BLaER1 treated with 17β-estradiol and CSF1 and Interleukin-3, amounts not matched to agents 10 nM and 100 nM (cell line): ENCODE measurements around the gene SLC28A1.

Experiments
- H3K27ac ChIP-seq, 11 experiments: shearing (Covaris generic); formaldehyde crosslinking; 2 replicates each; pipeline ENCODE4 v1.8.1; 2022
- H3K27me3 ChIP-seq, 11 experiments: shearing (Covaris generic); formaldehyde crosslinking; 2 replicates each; pipeline ENCODE4 v1.8.1; 2022
- H3K36me3 ChIP-seq, 11 experiments: shearing (Covaris generic); formaldehyde crosslinking; 2 replicates each; pipeline ENCODE4 v1.8.1; 2022
- H3K4me1 ChIP-seq, 10 experiments: shearing (Covaris generic); formaldehyde crosslinking; 2 replicates each; pipeline ENCODE4 v1.8.1; 2022
- H3K4me2 ChIP-seq, 11 experiments: shearing (Covaris generic); formaldehyde crosslinking; 2 replicates each; pipeline ENCODE4 v1.8.1; 2022
- H3K4me3 ChIP-seq, 10 experiments: shearing (Covaris generic); formaldehyde crosslinking; 2 replicates each; pipeline ENCODE4 v1.8.1; 2022
- H3K9ac ChIP-seq, 11 experiments: shearing (Covaris generic); formaldehyde crosslinking; 2 replicates each; pipeline ENCODE4 v1.8.1; 2022
- H3K9me3 ChIP-seq, 11 experiments: shearing (Covaris generic); formaldehyde crosslinking; replicated peaks in 1 of 11; 2 replicates each; pipeline ENCODE4 v1.8.1; 2022
- H4K20me1 ChIP-seq, 11 experiments: shearing (Covaris generic); formaldehyde crosslinking; 2 replicates each; pipeline ENCODE4 v1.8.1; 2022
- Cebpa-rat ChIP-seq, 11 experiments: shearing (Covaris generic); IDR thresholded peaks; 2 replicates each; pipeline ENCODE4 v1.8.1; 2022

The SLC28A1 gene

DNA sequence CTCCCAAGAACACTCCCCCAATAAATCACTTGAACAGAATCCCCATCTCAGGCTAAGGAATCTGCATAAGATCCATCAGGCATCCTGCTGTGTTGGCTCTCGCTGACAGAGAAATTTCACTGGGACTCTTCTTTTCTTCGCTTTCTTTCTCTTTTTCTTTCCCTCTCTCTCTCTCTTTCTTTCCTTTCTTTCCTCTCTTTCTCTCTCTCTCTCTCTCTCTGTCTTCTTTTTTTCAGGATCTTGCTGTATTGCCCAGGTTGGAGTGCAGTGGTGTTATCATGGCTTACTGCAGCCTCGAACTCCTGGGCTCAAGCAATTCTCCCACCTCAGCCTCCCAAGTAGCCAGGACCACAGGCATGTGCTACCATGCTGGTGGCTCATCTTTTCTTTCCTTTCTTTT, 4.5 kb upstream of the SLC28A1 start:
- H3K9me3 ChIP-seq: no peaks in the 10 kb centered on the region
- no peaks in the 10 kb centered on the region for H4K20me1 ChIP-seq
- peaks cover 5 to 8% (median 6%) of the 10 kb centered on the region in 10 experiments; a peak in 11 of 20 replicates for H3K4me1 ChIP-seq
- no peaks in the 10 kb centered on the region for H3K36me3 ChIP-seq
- no peak overlapping the region for H3K4me3 ChIP-seq
- H3K27ac ChIP-seq: no peak overlapping the region
- no peak overlapping the region for H3K9ac ChIP-seq
- no peaks in the 10 kb centered on the region for H3K27me3 ChIP-seq
- TF ChIP-seq Cebpa-rat (IDR thresholded peaks at IDR 0.05): no peak
- no peak overlapping the region for H3K4me2 ChIP-seq

DNA sequence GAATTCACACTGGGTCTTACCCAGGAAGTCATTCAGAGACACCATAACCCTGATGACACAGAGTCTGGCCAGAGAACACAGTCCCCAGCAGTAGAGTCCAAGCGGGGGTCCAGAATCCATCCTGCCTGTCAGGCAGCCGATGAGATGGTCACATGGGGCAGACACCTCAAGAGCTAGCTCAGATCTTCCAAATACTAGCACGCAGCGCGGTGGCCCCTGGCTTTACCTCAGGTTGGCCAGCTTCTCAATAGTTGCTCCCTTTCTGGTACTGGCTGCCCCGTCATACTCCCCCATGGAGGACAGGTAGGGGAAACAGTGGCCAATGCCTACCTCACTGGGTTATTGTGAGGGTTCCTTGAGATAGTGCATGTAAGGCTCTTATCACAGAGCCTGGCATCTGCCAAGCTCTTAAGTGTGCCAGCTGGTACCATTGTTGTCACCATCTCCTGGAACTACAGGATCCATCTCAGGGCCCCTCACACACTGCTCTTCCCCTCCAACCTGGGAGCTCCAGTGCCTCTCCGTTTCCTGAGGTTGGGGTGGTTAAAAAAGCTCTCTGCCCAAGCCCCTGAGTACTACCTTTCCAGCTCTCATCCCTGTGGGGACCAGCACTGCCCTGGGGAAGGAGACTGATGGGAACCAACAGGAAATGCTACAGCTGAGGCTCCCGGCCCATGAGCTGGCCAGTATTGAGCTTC, 3.5 kb upstream of the SLC28A1 start:
- TF ChIP-seq Cebpa-rat (IDR thresholded peaks at IDR 0.05): no peak
- H3K4me3 ChIP-seq: no peak overlapping the region
- no peak overlapping the region for H3K9ac ChIP-seq
- no peak overlapping the region for H3K27ac ChIP-seq
- no peak overlapping the region for H3K4me2 ChIP-seq
- H3K9me3 ChIP-seq: no peaks in the 10 kb centered on the region
- H3K27me3 ChIP-seq: no peaks in the 10 kb centered on the region
- H3K36me3 ChIP-seq: no peaks in the 10 kb centered on the region
- H3K4me1 ChIP-seq: peaks cover 5 to 8% (median 6%) of the 10 kb centered on the region in 10 experiments; a peak in 11 of 20 replicates
- no peaks in the 10 kb centered on the region for H4K20me1 ChIP-seq

DNA sequence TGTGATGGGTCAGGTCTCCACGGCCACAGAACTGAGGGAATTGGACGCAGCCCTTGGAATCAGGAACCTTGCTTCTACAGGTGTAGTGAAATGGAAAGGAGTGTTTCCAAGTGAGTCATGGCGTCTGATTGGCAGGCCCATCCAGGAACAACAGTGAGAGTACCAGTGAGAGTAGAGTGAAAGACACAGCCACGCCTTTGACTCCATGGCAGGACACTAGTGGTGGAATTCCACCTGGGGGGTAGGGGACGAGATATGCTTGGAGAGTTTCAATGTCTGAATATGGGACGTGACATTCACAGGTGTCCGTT, 3.0 kb upstream of the SLC28A1 start:
- TF ChIP-seq Cebpa-rat (IDR thresholded peaks at IDR 0.05): no peak
- H3K4me1 ChIP-seq: peaks cover 5 to 8% (median 6%) of the 10 kb centered on the region in 10 experiments; a peak in 11 of 20 replicates
- H3K36me3 ChIP-seq: no peaks in the 10 kb centered on the region
- no peak overlapping the region for H3K4me3 ChIP-seq
- H4K20me1 ChIP-seq: no peaks in the 10 kb centered on the region
- no peaks in the 10 kb centered on the region for H3K9me3 ChIP-seq
- H3K9ac ChIP-seq: no peak overlapping the region
- H3K27me3 ChIP-seq: no peaks in the 10 kb centered on the region
- H3K4me2 ChIP-seq: no peak overlapping the region
- H3K27ac ChIP-seq: no peak overlapping the region

DNA sequence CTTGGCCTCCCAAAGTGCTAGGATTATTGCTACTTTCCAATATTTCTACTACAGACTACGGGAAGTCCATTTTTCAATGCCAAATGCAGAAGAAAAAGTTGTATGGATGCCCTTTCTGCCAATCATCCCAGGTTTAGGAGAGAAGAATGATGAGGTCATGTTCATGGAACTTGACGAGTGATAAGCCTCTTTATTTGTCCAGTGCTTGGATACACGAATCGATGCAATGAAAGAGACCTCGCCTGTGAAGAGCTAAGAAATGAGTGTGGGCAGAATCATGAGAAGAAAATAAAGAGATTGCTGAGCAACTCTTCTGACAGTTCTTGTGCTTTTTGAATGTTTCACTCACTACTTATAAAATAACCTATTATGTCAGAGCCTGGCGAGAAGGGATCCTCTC, 996 bp upstream of the SLC28A1 start:
- no peak overlapping the region for H3K9ac ChIP-seq
- H3K9me3 ChIP-seq: no peaks in the 10 kb centered on the region
- H4K20me1 ChIP-seq: no peaks in the 10 kb centered on the region
- no peak overlapping the region for H3K4me2 ChIP-seq
- H3K4me3 ChIP-seq: no peak overlapping the region
- no peaks in the 10 kb centered on the region for H3K27me3 ChIP-seq
- TF ChIP-seq Cebpa-rat (IDR thresholded peaks at IDR 0.05): no peak
- no peak overlapping the region for H3K27ac ChIP-seq
- peaks cover 0 to 5% (median 0%) of the 10 kb centered on the region in 10 experiments; a peak in 1 of 20 replicates for H3K4me1 ChIP-seq
- H3K36me3 ChIP-seq: no peaks in the 10 kb centered on the region

DNA sequence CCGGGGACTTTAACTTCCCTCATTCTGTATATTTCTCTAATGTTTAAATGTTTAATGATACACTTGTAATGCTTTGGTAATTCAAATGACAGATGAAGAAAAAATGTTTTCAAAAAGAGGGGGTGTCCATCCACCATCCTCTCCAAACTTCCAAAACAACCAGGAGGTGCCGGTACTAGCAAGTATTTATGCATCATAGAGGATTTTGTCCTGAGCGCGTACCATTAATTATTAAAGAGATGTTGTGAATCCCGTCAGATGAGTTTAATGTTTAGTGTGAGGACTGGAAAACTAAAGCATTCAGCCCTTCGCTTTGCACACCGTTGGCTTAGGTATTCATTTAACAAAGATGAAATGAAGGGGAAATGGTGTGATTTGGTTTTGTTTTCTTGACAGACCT, 1.3 kb downstream of the SLC28A1 start:
- Histone ChIP-seq H3K9me3 (peaks cover 0 to 3% (median 0%) of the 10 kb centered on the region in 11 experiments; a peak in 1 of 22 replicates), H4K20me1 (no peaks in the 10 kb centered on the region), H3K27me3 (no peaks in the 10 kb centered on the region), H3K36me3 (no peaks in the 10 kb centered on the region), H3K9ac (no peak overlapping the region), H3K4me3 (no peak overlapping the region), H3K4me2 (no peak overlapping the region), H3K4me1 (peaks cover 0 to 6% (median 0%) of the 10 kb centered on the region in 10 experiments; a peak in 4 of 20 replicates), H3K27ac (no peak overlapping the region)
- no peak for TF ChIP-seq Cebpa-rat (IDR thresholded peaks at IDR 0.05)

DNA sequence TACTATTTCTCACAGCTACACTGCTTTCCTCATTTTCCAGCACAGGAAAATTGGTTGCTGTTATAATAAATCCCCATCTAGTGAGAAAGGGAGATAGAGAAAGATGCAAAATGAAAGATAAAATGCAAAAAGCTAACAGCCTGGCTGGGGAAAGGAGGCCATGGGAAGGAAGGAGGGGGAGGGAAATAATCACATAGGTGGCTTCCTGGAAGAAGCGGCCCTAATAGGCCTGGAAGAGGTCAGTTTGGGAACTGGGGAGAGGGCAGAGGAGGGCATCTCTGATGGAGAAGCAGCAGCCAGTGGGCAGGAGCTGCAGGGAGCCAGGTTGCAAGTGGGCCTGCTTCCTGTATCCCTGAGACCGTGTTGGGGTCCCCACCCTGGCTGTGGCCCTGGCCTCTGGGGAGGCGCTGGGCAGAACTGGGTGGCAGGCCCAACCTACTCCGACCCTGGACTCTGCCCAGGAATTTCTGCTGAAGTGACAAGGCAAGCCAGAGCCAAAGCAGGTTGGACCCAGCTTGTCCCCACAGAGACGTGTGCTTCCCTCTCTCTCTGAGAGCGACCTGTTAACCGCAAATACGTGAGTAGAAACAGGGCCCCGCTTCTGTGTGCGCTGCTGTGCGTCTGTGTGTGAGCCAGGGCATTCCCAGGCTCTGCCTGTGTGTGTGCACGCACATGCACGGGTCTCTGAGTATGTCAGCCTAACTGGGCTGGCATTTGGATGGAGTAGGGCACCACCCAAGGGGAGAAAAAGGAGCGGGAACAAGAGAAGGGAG, 1.9 kb downstream of the SLC28A1 start:
- Histone ChIP-seq H4K20me1 (no peaks in the 10 kb centered on the region), H3K9ac (no peak overlapping the region), H3K27ac (no peak overlapping the region), H3K4me2 (no peak overlapping the region), H3K36me3 (no peaks in the 10 kb centered on the region), H3K4me3 (no peak overlapping the region), H3K4me1 (peaks cover 0 to 6% (median 0%) of the 10 kb centered on the region in 10 experiments; a peak in 4 of 20 replicates), H3K27me3 (no peaks in the 10 kb centered on the region), H3K9me3 (peaks cover 0 to 3% (median 0%) of the 10 kb centered on the region in 11 experiments; a peak in 1 of 22 replicates)
- TF ChIP-seq Cebpa-rat (IDR thresholded peaks at IDR 0.05): no peak

DNA sequence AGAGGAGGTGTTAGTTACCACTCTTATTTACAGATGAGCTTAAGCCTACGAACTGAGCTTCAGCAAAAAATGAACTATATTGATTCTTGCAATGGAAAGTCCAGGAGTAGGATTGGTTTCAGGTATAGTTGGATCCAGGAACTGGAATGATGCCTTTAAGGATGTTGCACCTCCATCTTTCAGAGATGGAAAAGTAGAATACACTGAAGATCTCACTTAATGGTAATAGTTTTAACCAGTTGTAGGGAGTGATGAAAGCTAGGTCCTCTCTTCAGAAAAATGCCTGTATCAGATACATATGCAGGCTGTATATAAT, 2.5 kb downstream of the SLC28A1 start:
- no peak for TF ChIP-seq Cebpa-rat (IDR thresholded peaks at IDR 0.05)
- Histone ChIP-seq H3K27me3 (no peaks in the 10 kb centered on the region), H3K36me3 (no peaks in the 10 kb centered on the region), H3K4me1 (peaks cover 0 to 6% (median 0%) of the 10 kb centered on the region in 10 experiments; a peak in 4 of 20 replicates), H3K27ac (no peak overlapping the region), H4K20me1 (no peaks in the 10 kb centered on the region), H3K4me2 (no peak overlapping the region), H3K9ac (no peak overlapping the region), H3K9me3 (peaks cover 0 to 3% (median 0%) of the 10 kb centered on the region in 11 experiments; a peak in 1 of 22 replicates), H3K4me3 (no peak overlapping the region)

DNA sequence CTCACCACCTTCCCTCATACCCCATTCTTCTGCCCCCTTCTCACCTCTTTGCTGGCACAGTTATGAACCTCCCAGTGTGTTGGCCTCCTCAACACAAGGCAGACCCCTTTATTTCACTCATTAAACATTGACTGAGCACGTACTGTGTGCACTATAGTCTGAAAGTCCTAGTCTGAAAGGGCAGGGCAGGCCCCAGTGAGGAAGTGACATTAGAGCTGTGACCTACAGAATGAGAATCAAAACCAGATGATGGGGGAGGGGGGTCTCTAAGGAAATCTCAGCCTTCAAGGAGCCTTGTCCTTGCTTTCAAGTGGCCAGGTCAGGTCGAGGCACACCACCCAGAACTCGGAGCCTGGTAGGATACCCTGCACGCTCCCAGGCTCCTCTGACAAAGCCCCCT, 3.5 kb downstream of the SLC28A1 start:
- H3K4me2 ChIP-seq: no peak overlapping the region; a peak in 1 of 22 replicates
- no peaks in the 10 kb centered on the region for H3K36me3 ChIP-seq
- no peak for TF ChIP-seq Cebpa-rat (IDR thresholded peaks at IDR 0.05)
- no peaks in the 10 kb centered on the region for H3K27me3 ChIP-seq
- H3K4me3 ChIP-seq: no peak overlapping the region
- H3K9me3 ChIP-seq: peaks cover 0 to 3% (median 0%) of the 10 kb centered on the region in 11 experiments; a peak in 1 of 22 replicates
- H4K20me1 ChIP-seq: no peaks in the 10 kb centered on the region
- no peak overlapping the region for H3K9ac ChIP-seq
- no peak overlapping the region for H3K27ac ChIP-seq
- H3K4me1 ChIP-seq: peaks cover 0 to 6% (median 0%) of the 10 kb centered on the region in 10 experiments; a peak in 4 of 20 replicates

DNA sequence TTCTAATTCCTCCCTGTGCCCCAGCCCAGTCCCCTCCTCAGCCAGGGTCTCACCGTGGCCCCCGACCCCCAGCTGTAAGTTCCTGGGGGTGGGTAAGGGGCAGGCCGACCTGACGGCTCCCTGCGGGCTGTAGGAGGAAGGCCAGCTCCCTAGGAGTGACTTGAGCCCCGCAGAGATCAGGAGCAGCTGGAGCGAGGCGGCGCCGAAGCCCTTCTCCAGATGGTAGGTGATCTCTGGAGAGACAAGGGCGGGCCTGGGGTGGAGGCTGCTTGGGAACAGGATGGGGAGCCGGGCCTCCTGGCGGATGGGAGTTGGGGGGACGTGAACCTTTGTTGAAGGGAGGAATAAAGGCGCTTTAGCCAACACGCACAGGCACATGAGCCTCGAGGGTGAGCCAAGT, 4.2 kb downstream of the SLC28A1 start:
- H3K9me3 ChIP-seq: peaks cover 0 to 3% (median 0%) of the 10 kb centered on the region in 11 experiments; a peak in 1 of 22 replicates
- H3K4me2 ChIP-seq: no peak overlapping the region
- peaks cover 0 to 6% (median 0%) of the 10 kb centered on the region in 10 experiments; a peak in 4 of 20 replicates for H3K4me1 ChIP-seq
- H3K4me3 ChIP-seq: no peak overlapping the region
- H3K27me3 ChIP-seq: no peaks in the 10 kb centered on the region
- TF ChIP-seq Cebpa-rat (IDR thresholded peaks at IDR 0.05): no peak
- H4K20me1 ChIP-seq: no peaks in the 10 kb centered on the region
- H3K9ac ChIP-seq: no peak overlapping the region
- H3K27ac ChIP-seq: no peak overlapping the region
- H3K36me3 ChIP-seq: no peaks in the 10 kb centered on the region
